ENCODE data around the gene DGKD.

- TF ChIP-seq GABPB1 (CRISPR knock-in tag; IDR thresholded peaks at IDR 0.05) = no peak
- no peak for TF ChIP-seq NFYB (CRISPR knock-in tag; conservative IDR thresholded peaks at IDR 0.05; ENCODE audit: low read depth)
- no peak for TF ChIP-seq MAX (CRISPR knock-in tag; IDR thresholded peaks at IDR 0.05)
- no peak for TF ChIP-seq TEAD4 (CRISPR knock-in tag; IDR thresholded peaks at IDR 0.05)
- no peak for TF ChIP-seq FOXK1 (CRISPR knock-in tag; IDR thresholded peaks at IDR 0.05)
- TF ChIP-seq CTCF (IDR thresholded peaks at IDR 0.05) = no peak
- TF ChIP-seq MXD4 (CRISPR knock-in tag; IDR thresholded peaks at IDR 0.05; ENCODE audit: borderline replicate concordance) = no peak
Measured at GRCh38 chr2:233489143-233489542, 134.8 kb downstream of the DGKD start.
